ENCODE measurements around the gene ZG16.

The ZG16 gene

DNA sequence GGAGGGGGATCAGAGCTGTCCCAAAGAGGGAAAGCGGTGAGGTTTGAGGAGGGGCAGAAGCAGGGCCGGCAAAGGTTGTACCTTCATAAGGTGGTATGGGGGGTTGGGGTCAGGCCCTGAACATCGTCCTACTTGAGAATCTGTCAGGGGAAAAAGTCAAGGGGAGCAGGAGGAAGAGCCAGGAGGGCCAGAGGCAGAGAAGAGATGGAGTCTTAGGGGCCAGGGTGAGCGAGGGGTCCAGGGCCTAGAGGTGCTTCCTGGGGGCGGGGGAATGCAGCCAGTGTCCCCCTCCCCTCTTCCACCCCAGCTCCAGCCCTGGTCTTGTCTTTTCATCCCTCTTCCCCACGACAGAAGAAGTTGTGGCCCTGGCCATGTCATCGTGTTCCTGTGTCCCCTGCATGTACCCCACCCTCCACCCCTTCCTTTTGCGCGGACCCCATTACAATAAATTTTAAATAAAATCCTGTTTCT lies 32.7 kb downstream of the ZG16 start:
- H3K4me2 ChIP-seq (ENCODE audit: low read length): peak overlapping the region; percentile 67
- peaks cover 28% of the 10 kb centered on the region for H3K79me2 ChIP-seq (ENCODE audit: low read length)
- H3K4me3 ChIP-seq (ENCODE audit: low read length): peak overlapping the region; percentile 58
- peaks cover 53% of the 10 kb centered on the region for H3K4me1 ChIP-seq (ENCODE audit: low read length)
- TF ChIP-seq, protein P1, sequence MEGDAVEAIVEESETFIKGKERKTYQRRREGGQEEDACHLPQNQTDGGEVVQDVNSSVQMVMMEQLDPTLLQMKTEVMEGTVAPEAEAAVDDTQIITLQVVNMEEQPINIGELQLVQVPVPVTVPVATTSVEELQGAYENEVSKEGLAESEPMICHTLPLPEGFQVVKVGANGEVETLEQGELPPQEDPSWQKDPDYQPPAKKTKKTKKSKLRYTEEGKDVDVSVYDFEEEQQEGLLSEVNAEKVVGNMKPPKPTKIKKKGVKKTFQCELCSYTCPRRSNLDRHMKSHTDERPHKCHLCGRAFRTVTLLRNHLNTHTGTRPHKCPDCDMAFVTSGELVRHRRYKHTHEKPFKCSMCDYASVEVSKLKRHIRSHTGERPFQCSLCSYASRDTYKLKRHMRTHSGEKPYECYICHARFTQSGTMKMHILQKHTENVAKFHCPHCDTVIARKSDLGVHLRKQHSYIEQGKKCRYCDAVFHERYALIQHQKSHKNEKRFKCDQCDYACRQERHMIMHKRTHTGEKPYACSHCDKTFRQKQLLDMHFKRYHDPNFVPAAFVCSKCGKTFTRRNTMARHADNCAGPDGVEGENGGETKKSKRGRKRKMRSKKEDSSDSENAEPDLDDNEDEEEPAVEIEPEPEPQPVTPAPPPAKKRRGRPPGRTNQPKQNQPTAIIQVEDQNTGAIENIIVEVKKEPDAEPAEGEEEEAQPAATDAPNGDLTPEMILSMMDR (IDR thresholded peaks at IDR 0.05; ENCODE audit: low read depth, low read length): no peak
- TF ChIP-seq EZH2phosphoT487 (IDR thresholded peaks at IDR 0.05; ENCODE audit: low read depth): no peak
- no peaks in the 10 kb centered on the region for H3K9me3 ChIP-seq (ENCODE audit: insufficient read depth, low read length)
- no peak overlapping the region; the same call in 1 of the 2 replicates for H3K9ac ChIP-seq (ENCODE audit: low read length)
- H3K27ac ChIP-seq (ENCODE audit: low read length): no peak overlapping the region
- H3K36me3 ChIP-seq (replicated peaks; ENCODE audit: low read depth, low read length): peaks cover 31% of the 10 kb centered on the region
- no peaks in the 10 kb centered on the region for H3K27me3 ChIP-seq (ENCODE audit: low read depth, low read length)
- no peak overlapping the region for H2AFZ ChIP-seq (ENCODE audit: low read depth, low read length)
- peaks cover 25% of the 10 kb centered on the region for H4K20me1 ChIP-seq (ENCODE audit: insufficient read depth, low read length)

DNA sequence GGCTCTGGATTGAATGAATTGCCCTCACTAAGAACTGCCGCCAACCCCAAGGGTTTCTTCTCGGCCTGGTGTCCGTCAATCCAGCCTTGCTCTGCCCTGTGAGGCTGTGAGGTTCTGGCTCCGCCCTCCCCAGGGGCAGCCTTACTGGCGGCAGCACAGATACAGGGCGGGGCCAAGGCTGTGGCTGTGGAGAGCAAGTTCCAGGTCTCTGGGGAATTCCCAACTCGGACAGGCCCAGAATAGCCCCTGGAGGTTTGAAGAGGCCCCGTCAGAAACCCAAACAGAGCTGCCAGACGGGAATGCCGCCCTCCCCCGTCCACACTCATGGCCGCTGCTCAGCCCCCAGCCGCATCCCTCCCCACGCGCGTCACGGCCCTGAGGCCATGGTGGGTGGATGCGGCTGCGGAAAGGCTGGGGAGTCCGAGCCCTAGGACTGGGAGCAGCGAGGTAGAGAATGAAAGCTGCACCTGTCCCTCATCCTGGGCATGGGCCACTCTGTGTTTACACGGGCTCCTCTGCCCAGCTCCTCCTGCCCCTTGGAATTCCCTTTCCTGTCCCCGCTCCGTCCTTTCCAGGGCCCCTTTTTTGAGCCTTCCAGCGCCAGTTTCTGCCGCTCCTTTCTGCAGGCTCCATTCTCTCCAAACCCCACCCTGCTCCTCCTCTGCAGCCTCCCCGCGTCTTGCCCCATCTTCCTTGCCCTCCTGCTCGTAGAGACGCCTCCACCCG lies 33.3 kb downstream of the ZG16 start:
- Histone ChIP-seq H3K4me1 (ENCODE audit: low read length) (peaks cover 53% of the 10 kb centered on the region), H3K4me3 (ENCODE audit: low read length) (peak overlapping the region; percentile 58), H3K9ac (ENCODE audit: low read length) (peak overlapping the region; percentile 35), H3K79me2 (ENCODE audit: low read length) (peaks cover 29% of the 10 kb centered on the region), H3K9me3 (ENCODE audit: insufficient read depth, low read length) (no peaks in the 10 kb centered on the region), H3K4me2 (ENCODE audit: low read length) (peak overlapping the region; percentile 67), H4K20me1 (ENCODE audit: insufficient read depth, low read length) (peaks cover 25% of the 10 kb centered on the region), H3K27me3 (ENCODE audit: low read depth, low read length) (no peaks in the 10 kb centered on the region), H3K36me3 (replicated peaks; ENCODE audit: low read depth, low read length) (peaks cover 31% of the 10 kb centered on the region), H2AFZ (ENCODE audit: low read depth, low read length) (no peak overlapping the region), H3K27ac (ENCODE audit: low read length) (no peak overlapping the region)
- TF ChIP-seq, protein P1 (IDR thresholded peaks at IDR 0.05; ENCODE audit: low read depth, low read length): no peak
- TF ChIP-seq EZH2phosphoT487 (IDR thresholded peaks at IDR 0.05; ENCODE audit: low read depth): no peak

DNA sequence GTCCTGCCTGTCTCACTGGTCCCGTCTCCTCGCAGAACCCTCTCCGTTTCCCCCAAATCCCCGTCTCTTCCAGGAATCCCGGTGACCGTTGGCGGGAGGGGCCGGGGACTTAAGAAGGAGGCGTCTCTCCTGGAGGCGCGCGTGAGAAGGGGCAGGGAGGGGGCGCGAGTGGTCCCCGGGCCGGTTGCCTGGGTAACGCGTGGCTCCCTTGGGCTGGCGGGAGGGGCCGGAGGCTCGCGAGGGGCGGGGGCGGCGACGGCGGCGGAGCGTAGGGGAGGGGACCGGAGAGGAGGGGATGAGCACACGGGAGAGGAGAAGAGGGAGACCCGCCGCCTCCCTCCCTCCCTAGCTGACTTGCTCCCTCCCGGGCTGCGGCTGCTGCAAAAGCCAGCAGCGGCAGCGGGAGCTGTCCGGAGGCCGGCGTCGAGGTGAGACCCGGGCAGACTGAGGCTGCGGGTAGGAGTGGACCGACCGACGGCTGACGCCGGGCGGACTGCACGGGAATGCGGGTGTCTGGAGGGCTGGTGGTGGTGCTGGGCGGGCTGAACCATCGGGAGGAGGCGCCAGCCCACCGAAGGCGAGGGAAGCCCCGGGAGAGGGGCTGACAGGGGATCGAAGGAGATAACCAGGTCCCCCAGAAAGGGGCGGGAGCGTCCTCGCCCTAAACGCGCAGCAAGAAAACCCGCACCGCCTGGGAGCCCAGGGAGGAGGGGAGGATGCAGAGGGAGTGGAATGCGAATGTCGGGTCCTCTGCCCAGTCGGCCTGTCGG lies 34.0 kb downstream of the ZG16 start, which contains the start of gene PRRT2:
Gene PRRT2, plus strand, starts transcription at position 298 of the 770 bp plus-strand sequence. CDS start 862 bp downstream, outside the sequence.
- Histone ChIP-seq H3K4me2 (ENCODE audit: low read length) (peak within 1 kb of the TSS; percentile 67), H2AFZ (ENCODE audit: low read depth, low read length) (no peak within 1 kb of the TSS), H3K9me3 (ENCODE audit: insufficient read depth, low read length) (no peaks in the 10 kb centered on the region), H3K9ac (ENCODE audit: low read length) (peak within 1 kb of the TSS; percentile 35), H3K27ac (ENCODE audit: low read length) (no peak within 1 kb of the TSS), H3K4me3 (ENCODE audit: low read length) (peak within 1 kb of the TSS; percentile 58), H3K4me1 (ENCODE audit: low read length) (peaks cover 53% of the 10 kb centered on the region), H3K27me3 (ENCODE audit: low read depth, low read length) (no peaks in the 10 kb centered on the region), H3K79me2 (ENCODE audit: low read length) (peaks cover 30% of the 10 kb centered on the region), H4K20me1 (ENCODE audit: insufficient read depth, low read length) (peaks cover 25% of the 10 kb centered on the region), H3K36me3 (replicated peaks; ENCODE audit: low read depth, low read length) (peaks cover 31% of the 10 kb centered on the region)
- TF ChIP-seq, protein P1 (IDR thresholded peaks at IDR 0.05; ENCODE audit: low read depth, low read length): no peak
- no peak for TF ChIP-seq EZH2phosphoT487 (IDR thresholded peaks at IDR 0.05; ENCODE audit: low read depth)
